ENCODE results near the gene RANBP1. TPM values are rescaled to one million over a fixed set of nuclear protein-coding genes. Genes with fewer than 3 reads are reported as not detected.

Gene RANBP1
- total RNA-seq, 1 experiment from 2014 or later, result 195 TPM

- ChIA-PET POLR2A (no interaction called here), CTCF (no interaction called here)
- no peak overlapping the region for H3K27ac Mint-ChIP-seq (ENCODE audit: low read depth, unreplicated experiment)
- H3K27me3 Mint-ChIP-seq (ENCODE audit: insufficient read depth, unreplicated experiment), result no peaks in the 10 kb centered on the region
- no peaks in the 10 kb centered on the region for H3K9me3 Mint-ChIP-seq (ENCODE audit: unreplicated experiment)
- no TSS peak for BruUV-seq (replicated peaks)
- intact Hi-C loops (cut with micrococcal nuclease), result no loop called here
- no peak for TF ChIP-seq CTCF (IDR thresholded peaks at IDR 0.05; ENCODE audit: unreplicated experiment)
- DNase-seq (ENCODE audit: unreplicated experiment), result no peak
- no peaks in the 10 kb centered on the region for H3K4me1 Mint-ChIP-seq (ENCODE audit: insufficient read depth, unreplicated experiment)
- H3K4me3 Mint-ChIP-seq (ENCODE audit: unreplicated experiment), result no peak overlapping the region
- no peaks in the 10 kb centered on the region for H3K36me3 Mint-ChIP-seq (ENCODE audit: insufficient read depth, unreplicated experiment)
These were observed 51.9 kb downstream of the RANBP1 start for GRCh38 chr22:20167643-20168322.

DNA sequence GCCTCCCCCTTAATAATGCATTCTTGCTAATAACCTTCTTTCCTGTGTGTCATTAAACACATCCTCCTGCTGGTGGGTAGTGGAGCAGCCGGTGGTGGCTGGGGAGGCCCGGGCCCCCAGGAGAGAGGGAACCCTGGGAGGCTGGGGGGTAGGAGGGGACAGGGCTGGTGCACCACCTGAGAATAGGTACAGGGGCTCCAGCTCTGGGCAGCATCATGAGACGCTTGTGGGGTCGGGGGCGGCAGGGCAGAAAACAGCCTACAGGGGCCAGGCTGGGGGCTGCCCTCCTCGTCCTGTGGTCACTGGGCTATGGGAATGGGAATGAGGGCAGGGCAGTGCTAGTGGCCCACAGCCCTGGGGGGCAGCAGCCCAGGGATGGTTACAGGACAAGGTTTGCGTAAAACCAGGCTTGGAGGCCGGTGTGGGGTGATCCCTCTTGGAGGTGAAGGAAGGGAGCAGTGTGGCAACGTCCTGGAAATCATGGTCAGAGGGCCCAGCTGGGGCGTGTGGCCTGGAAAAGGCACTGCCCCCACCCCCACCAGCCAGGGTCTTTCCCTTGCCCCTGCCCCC is 53.4 kb downstream of the RANBP1 start:
- no peak overlapping the region for H3K27ac Mint-ChIP-seq (ENCODE audit: low read depth, unreplicated experiment)
- H3K4me1 Mint-ChIP-seq (ENCODE audit: insufficient read depth, unreplicated experiment), result no peaks in the 10 kb centered on the region
- no peaks in the 10 kb centered on the region for H3K36me3 Mint-ChIP-seq (ENCODE audit: insufficient read depth, unreplicated experiment)
- H3K4me3 Mint-ChIP-seq (ENCODE audit: unreplicated experiment), result no peak overlapping the region
- H3K27me3 Mint-ChIP-seq (ENCODE audit: insufficient read depth, unreplicated experiment), result no peaks in the 10 kb centered on the region
- no TSS peak for BruUV-seq (replicated peaks)
- no peak for DNase-seq (ENCODE audit: unreplicated experiment)
- no peak for TF ChIP-seq CTCF (IDR thresholded peaks at IDR 0.05; ENCODE audit: unreplicated experiment)
- POLR2A ChIA-PET, result no interaction called here
- CTCF ChIA-PET, result no interaction called here
- intact Hi-C loops (cut with micrococcal nuclease), result no loop called here
- H3K9me3 Mint-ChIP-seq (ENCODE audit: unreplicated experiment), result no peaks in the 10 kb centered on the region

- no peaks in the 10 kb centered on the region for H3K9me3 Mint-ChIP-seq (ENCODE audit: unreplicated experiment)
- no TSS peak for BruUV-seq (replicated peaks)
- no peak for TF ChIP-seq CTCF (IDR thresholded peaks at IDR 0.05; ENCODE audit: unreplicated experiment)
- H3K27me3 Mint-ChIP-seq (ENCODE audit: insufficient read depth, unreplicated experiment), result no peaks in the 10 kb centered on the region
- no peak overlapping the region for H3K27ac Mint-ChIP-seq (ENCODE audit: low read depth, unreplicated experiment)
- no peaks in the 10 kb centered on the region for H3K4me1 Mint-ChIP-seq (ENCODE audit: insufficient read depth, unreplicated experiment)
- no peaks in the 10 kb centered on the region for H3K36me3 Mint-ChIP-seq (ENCODE audit: insufficient read depth, unreplicated experiment)
- intact Hi-C loops (cut with micrococcal nuclease), result no loop called here
- H3K4me3 Mint-ChIP-seq (ENCODE audit: unreplicated experiment), result no peak overlapping the region
- no peak for DNase-seq (ENCODE audit: unreplicated experiment)
- ChIA-PET CTCF (no interaction called here), POLR2A (no interaction called here)
These were observed 54.3 kb downstream of the RANBP1 start for GRCh38 chr22:20170170-20170569.

DNA sequence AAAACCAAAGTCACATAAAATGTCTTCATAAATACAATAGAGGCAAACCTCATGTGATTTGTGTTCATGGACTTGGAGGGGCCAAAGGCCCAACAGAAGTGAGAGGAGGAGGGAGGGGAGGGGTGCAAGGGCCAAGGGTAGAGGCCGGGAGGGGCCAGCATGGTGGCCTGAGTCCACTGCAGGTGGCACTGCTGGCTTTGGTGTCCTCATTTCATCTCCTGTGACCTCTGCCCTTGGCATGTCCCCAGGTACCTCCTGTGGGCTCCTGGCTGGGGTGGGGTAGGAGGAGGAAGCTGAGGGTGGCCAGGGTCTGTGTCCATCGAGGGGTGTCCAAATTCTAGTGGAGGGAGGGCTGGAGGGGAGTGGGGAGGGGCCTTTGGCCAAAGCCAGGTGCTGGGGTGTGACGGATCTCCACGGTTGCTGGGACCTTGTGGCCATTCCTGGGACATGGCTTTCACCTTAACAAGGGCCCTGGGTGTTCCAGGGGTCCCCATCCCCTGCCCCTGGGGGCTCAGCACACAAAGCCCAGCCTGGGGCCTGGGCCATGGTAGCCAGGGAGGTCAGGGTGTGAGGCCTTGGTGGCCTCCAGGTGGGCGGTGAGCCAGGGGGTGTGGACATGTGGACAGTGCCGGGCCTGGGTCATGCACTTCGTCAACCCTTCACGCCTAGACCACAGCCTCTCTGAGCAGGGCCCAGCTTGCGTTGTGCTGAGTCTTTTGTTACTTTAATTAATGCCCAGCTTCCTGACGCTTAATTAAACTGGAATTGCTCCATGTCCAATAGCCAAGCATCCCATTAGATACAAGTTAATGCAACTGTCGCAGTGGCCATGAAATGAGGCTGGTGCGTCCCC is 55.6 kb downstream of the RANBP1 start:
- no TSS peak for BruUV-seq (replicated peaks)
- Mint-ChIP-seq H3K27me3 (ENCODE audit: insufficient read depth, unreplicated experiment) (peaks cover 8% of the 10 kb centered on the region), H3K4me1 (ENCODE audit: insufficient read depth, unreplicated experiment) (no peaks in the 10 kb centered on the region), H3K36me3 (ENCODE audit: insufficient read depth, unreplicated experiment) (no peaks in the 10 kb centered on the region), H3K4me3 (ENCODE audit: unreplicated experiment) (no peak overlapping the region), H3K27ac (ENCODE audit: low read depth, unreplicated experiment) (no peak overlapping the region), H3K9me3 (ENCODE audit: unreplicated experiment) (no peaks in the 10 kb centered on the region)
- TF ChIP-seq CTCF (IDR thresholded peaks at IDR 0.05; ENCODE audit: unreplicated experiment), result no peak
- ChIA-PET CTCF (interaction anchor here (0.6 to 0.9 kb wide), 2 partner anchors 14 to 119 kb away, joined by 3 read pairs; no protein-coding TSS in a partner anchor), POLR2A (no interaction called here)
- intact Hi-C loops (cut with micrococcal nuclease), result no loop called here
- DNase-seq (ENCODE audit: unreplicated experiment), result no peak
